Measurements from ENCODE around the gene DPH7. TPM values are rescaled to one million over a fixed set of nuclear protein-coding genes. Genes with fewer than 3 reads are reported as not detected.

Gene DPH7
- total and polyA plus RNA-seq, 2 donors, result 21.2 to 28.8 TPM

DNA sequence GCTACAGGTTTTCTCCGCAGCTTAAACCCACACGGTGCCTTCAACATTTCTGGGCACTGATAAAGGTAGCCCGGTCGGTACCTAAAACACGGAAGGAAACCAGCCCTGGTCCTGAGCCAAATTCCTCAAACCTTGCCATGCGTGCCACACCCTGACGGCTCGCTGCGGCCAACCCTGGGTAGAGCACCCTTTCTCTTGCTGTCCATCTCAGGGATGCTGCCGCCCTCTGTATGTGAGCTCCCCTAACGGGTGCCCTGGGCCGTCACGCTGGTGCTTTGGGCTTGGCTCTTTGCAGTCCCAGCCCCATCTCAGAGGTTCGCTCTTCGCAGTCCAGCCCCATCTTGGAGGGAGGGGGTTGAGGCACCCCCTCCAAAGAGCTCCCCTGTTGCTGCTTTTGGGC, 72.5 kb downstream of the DPH7 start:
- Histone ChIP-seq H3K36me3 (ENCODE audit: insufficient read depth) (no peaks in the 10 kb centered on the region), H3K4me3 (ENCODE audit: low read depth, low read length) (no peak overlapping the region), H3K27ac (ENCODE audit: low read depth) (no peak overlapping the region), H3K4me1 (ENCODE audit: insufficient read depth) (no peaks in the 10 kb centered on the region)
- no peak for DNase-seq (ENCODE audit: extremely low spot score)
- 91% methylated on average over 15 of the region's 15 CpGs for WGBS

DNA sequence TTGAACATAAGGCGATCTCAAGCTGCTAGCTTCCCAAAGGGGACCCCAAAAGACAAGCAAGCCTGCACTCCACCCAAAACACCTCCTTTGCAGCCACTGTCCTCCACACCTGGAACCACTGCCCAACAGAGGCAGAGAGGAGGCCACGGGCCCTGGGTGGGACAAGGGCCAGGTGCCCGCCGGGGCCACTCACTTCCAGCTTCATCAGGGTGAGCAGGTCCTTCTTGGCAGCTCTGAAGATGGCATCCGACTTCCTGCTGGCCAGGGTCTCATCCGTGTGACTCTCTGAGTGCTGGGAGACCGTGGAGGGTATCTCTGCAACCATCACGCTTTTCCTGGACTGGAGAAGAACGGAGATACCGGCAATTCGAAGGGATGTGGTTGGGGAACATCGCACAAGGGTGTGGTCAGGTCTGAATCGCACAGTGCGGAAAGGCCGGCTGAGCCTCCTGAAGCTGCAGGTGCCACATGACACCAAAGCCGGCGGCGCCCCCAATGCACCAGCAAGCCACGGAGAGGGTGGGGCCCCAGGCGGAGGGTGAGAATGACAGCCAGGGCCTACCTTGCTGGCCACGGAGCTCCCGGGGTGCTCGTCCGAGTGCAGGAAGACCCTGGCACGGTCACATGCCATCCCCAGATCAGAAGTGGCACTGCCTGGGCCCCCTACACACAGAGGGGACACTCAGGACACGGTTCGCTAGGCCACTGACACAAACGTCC, 73.1 kb downstream of the DPH7 start:
- no peaks in the 10 kb centered on the region for H3K4me1 ChIP-seq (ENCODE audit: insufficient read depth)
- no peak for DNase-seq (ENCODE audit: extremely low spot score)
- no peak overlapping the region for H3K4me3 ChIP-seq (ENCODE audit: low read depth, low read length)
- WGBS, result 92% methylated on average over 28 of the region's 28 CpGs
- H3K27ac ChIP-seq (ENCODE audit: low read depth), result no peak overlapping the region
- no peaks in the 10 kb centered on the region for H3K36me3 ChIP-seq (ENCODE audit: insufficient read depth)

Other genes with a start within 250 kb of the DPH7 start
- gene EXD3, start 155.8 kb downstream of the DPH7 start, total RNA-seq, result 7.5 TPM
- 12.0 TPM for gene EXD3, start 155.8 kb downstream of the DPH7 start, polyA plus RNA-seq
- gene NOXA1, start 155.5 kb downstream of the DPH7 start, total RNA-seq, result 0.90 TPM
- 3.0 TPM for gene NOXA1, start 155.5 kb downstream of the DPH7 start, polyA plus RNA-seq
- gene ENTPD8, start 137.6 kb downstream of the DPH7 start, total RNA-seq, result 0.16 TPM
- gene ENTPD8, start 137.6 kb downstream of the DPH7 start, polyA plus RNA-seq, result not detected
- gene NSMF, start 119.6 kb downstream of the DPH7 start, total RNA-seq, result 8.6 TPM
- 36.2 TPM for gene NSMF, start 119.6 kb downstream of the DPH7 start, polyA plus RNA-seq
- 1.1 TPM for gene PNPLA7, start 28.5 kb downstream of the DPH7 start, total RNA-seq
- 6.4 TPM for gene PNPLA7, start 28.5 kb downstream of the DPH7 start, polyA plus RNA-seq
- 16.7 TPM for gene MRPL41, start 27.0 kb downstream of the DPH7 start, total RNA-seq
- 74.9 TPM for gene MRPL41, start 27.0 kb downstream of the DPH7 start, polyA plus RNA-seq
- 7.9 TPM for gene ZMYND19, start 11.6 kb upstream of the DPH7 start, total RNA-seq
- gene ZMYND19, start 11.6 kb upstream of the DPH7 start, polyA plus RNA-seq, result 13.2 TPM
- gene ARRDC1, start 26.8 kb upstream of the DPH7 start, total RNA-seq, result 14.3 TPM
- gene ARRDC1, start 26.8 kb upstream of the DPH7 start, polyA plus RNA-seq, result 37.5 TPM
- 48.6 TPM for gene EHMT1, start 40.1 kb upstream of the DPH7 start, total RNA-seq
- gene EHMT1, start 40.1 kb upstream of the DPH7 start, polyA plus RNA-seq, result 44.7 TPM

All from urinary bladder (tissue), 4 donors.